ENCODE measurements around the gene MAPK1.

Gene MAPK1

DNA sequence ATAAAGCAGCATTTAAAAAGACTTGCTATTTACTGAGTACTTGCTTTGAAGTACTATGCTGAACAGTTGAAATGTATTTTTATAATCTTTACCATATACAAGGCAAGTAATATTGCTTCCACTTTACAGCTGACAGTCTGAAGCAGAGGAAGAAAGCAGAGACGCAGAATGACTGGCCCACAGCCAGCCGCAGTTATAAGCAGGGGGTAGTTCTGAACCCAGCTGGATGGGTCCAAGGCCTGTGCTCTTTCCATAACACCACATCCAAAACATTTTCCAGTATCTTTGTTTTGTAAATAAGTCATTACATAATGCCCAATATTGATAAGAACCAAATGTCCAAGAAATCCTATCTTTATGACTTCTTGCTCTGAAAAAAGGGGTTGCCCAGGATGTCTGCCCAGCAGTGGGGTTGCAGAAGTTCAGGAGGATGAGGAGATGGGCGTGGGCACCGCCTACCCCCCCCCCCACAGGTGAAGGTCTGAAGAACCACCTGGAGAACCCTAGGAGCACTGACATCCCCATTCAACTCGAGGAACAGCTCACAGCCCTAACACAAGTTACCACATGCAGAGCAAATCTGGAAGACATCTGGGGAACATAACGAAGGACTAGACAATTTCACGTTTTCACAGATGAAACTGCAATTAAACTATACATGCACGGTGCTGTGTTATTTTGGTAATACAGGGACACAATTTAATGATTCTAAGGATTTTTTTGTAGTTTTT lies 107.6 kb downstream of the MAPK1 start:
- H3K36me3 ChIP-seq (replicated peaks; ENCODE audit: low read depth, low read length) = peaks cover 74% of the 10 kb centered on the region

DNA sequence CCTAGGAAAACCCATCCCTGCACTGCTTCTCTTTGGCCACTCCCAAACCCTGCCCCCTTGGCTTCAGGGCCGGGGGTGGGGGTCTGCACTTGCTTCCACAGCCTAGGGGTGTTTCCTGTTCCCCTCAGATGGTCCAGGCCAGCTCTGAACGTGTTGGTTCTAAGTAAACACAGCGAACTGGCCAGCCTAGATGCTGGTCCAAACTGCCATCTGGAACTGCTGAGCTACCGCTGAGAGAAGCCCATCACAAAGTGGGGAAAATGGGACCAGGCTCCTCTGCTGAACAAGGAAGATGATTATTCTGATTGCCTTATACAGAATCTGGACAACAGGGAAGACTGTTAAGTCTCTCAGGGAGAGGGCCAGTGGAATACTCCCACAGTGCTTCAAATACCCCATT lies 108.4 kb downstream of the MAPK1 start:
- Histone ChIP-seq H2AFZ (ENCODE audit: low read depth, low read length) (no peak overlapping the region), H3K79me2 (ENCODE audit: low read length) (no peaks in the 10 kb centered on the region), H3K4me1 (ENCODE audit: low read length) (peaks cover 53% of the 10 kb centered on the region), H3K9ac (ENCODE audit: low read length) (no peak overlapping the region), H3K4me3 (ENCODE audit: low read length) (no peak overlapping the region), H3K4me2 (ENCODE audit: low read length) (no peak overlapping the region), H3K27ac (ENCODE audit: low read length) (no peak overlapping the region), H3K9me3 (ENCODE audit: insufficient read depth, low read length) (no peaks in the 10 kb centered on the region), H4K20me1 (ENCODE audit: insufficient read depth, low read length) (peaks cover 54% of the 10 kb centered on the region), H3K27me3 (ENCODE audit: low read depth, low read length) (no peaks in the 10 kb centered on the region), H3K36me3 (replicated peaks; ENCODE audit: low read depth, low read length) (peaks cover 75% of the 10 kb centered on the region)
- TF ChIP-seq, protein P1, sequence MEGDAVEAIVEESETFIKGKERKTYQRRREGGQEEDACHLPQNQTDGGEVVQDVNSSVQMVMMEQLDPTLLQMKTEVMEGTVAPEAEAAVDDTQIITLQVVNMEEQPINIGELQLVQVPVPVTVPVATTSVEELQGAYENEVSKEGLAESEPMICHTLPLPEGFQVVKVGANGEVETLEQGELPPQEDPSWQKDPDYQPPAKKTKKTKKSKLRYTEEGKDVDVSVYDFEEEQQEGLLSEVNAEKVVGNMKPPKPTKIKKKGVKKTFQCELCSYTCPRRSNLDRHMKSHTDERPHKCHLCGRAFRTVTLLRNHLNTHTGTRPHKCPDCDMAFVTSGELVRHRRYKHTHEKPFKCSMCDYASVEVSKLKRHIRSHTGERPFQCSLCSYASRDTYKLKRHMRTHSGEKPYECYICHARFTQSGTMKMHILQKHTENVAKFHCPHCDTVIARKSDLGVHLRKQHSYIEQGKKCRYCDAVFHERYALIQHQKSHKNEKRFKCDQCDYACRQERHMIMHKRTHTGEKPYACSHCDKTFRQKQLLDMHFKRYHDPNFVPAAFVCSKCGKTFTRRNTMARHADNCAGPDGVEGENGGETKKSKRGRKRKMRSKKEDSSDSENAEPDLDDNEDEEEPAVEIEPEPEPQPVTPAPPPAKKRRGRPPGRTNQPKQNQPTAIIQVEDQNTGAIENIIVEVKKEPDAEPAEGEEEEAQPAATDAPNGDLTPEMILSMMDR (IDR thresholded peaks at IDR 0.05; ENCODE audit: low read depth, low read length) = no peak
- TF ChIP-seq EZH2phosphoT487 (IDR thresholded peaks at IDR 0.05; ENCODE audit: low read depth) = no peak

More for the DNA sequence above, 107.6 kb downstream of the MAPK1 start:
- no peaks in the 10 kb centered on the region for H3K9me3 ChIP-seq (ENCODE audit: insufficient read depth, low read length)
- peaks cover 52% of the 10 kb centered on the region for H3K4me1 ChIP-seq (ENCODE audit: low read length)
- no peak overlapping the region for H2AFZ ChIP-seq (ENCODE audit: low read depth, low read length)
- H3K79me2 ChIP-seq (ENCODE audit: low read length) = no peaks in the 10 kb centered on the region
- no peak overlapping the region for H3K4me3 ChIP-seq (ENCODE audit: low read length)
- H4K20me1 ChIP-seq (ENCODE audit: insufficient read depth, low read length) = peaks cover 59% of the 10 kb centered on the region
- TF ChIP-seq EZH2phosphoT487 (IDR thresholded peaks at IDR 0.05; ENCODE audit: low read depth) = no peak
- TF ChIP-seq, protein P1 (IDR thresholded peaks at IDR 0.05; ENCODE audit: low read depth, low read length) = no peak
- H3K27ac ChIP-seq (ENCODE audit: low read length) = no peak overlapping the region
- no peaks in the 10 kb centered on the region for H3K27me3 ChIP-seq (ENCODE audit: low read depth, low read length)
- H3K9ac ChIP-seq (ENCODE audit: low read length) = no peak overlapping the region
- H3K4me2 ChIP-seq (ENCODE audit: low read length) = no peak overlapping the region

DNA sequence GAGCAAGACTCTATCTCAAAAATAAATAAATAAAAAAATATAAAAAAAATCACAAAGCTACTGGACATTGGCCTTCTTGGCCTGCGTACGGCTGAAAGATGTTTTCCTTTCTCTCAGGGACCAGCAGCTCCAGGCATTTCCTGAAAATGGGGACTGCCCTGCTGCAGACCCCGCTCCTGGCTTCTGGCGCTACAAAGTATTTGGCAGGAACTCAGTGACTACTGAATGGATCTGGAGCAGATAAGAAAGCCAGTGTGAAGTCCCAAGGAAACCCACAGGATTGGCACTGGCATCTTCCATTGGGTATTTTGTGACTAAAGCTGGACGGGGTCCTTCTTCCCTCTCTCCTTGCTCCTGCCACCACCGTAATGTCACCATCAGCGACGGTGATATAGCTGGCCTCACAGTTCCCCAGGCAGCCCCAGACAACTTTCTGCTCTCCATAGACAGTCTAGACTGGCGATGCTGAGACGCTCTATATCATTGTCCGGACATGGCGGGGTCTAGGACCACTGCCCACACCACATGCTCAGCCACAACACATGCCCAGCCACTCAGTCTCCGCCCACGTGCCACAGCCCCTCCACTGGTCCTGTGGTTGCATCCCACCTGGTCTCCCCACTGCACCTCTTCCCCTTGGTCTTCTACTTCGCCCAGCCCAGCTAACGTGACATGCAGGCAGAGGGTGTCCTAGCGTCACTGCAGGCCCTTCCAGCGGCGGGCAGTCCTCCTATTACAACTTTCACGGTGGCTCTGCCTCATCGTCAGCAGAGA lies 109.2 kb downstream of the MAPK1 start:
- no peak overlapping the region for H2AFZ ChIP-seq (ENCODE audit: low read depth, low read length)
- H3K4me1 ChIP-seq (ENCODE audit: low read length) = peaks cover 46% of the 10 kb centered on the region
- TF ChIP-seq, protein P1 (IDR thresholded peaks at IDR 0.05; ENCODE audit: low read depth, low read length) = no peak
- no peak for TF ChIP-seq EZH2phosphoT487 (IDR thresholded peaks at IDR 0.05; ENCODE audit: low read depth)
- H4K20me1 ChIP-seq (ENCODE audit: insufficient read depth, low read length) = peaks cover 46% of the 10 kb centered on the region
- no peaks in the 10 kb centered on the region for H3K79me2 ChIP-seq (ENCODE audit: low read length)
- no peak overlapping the region for H3K9ac ChIP-seq (ENCODE audit: low read length)
- H3K4me2 ChIP-seq (ENCODE audit: low read length) = no peak overlapping the region
- H3K36me3 ChIP-seq (replicated peaks; ENCODE audit: low read depth, low read length) = peaks cover 73% of the 10 kb centered on the region
- H3K4me3 ChIP-seq (ENCODE audit: low read length) = no peak overlapping the region
- H3K27ac ChIP-seq (ENCODE audit: low read length) = no peak overlapping the region
- no peaks in the 10 kb centered on the region for H3K27me3 ChIP-seq (ENCODE audit: low read depth, low read length)
- H3K9me3 ChIP-seq (ENCODE audit: insufficient read depth, low read length) = no peaks in the 10 kb centered on the region

DNA sequence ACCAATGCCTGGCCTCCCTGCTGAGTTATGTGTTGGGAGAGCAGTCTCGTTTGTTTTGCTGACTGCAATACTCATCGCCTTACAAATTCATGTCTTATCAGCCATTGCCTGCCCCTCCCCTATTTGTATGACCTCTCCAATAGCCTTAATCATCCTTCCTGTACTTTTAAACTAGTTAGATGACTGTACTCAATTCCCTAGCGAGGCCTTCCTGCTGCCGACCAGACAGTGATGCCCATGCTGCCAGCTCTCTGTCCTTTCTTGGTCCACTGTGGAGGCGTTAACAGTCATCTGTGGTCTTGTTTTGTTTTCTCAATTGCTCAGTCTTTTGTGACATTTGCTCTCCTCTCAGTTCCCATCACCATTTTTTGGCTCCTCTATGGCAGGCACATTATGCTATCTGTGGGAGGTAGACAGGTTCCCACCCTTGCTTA lies 111.6 kb downstream of the MAPK1 start:
- Histone ChIP-seq H3K27ac (ENCODE audit: low read length) (no peak overlapping the region), H3K79me2 (ENCODE audit: low read length) (no peaks in the 10 kb centered on the region), H4K20me1 (ENCODE audit: insufficient read depth, low read length) (peaks cover 25% of the 10 kb centered on the region), H3K9me3 (ENCODE audit: insufficient read depth, low read length) (no peaks in the 10 kb centered on the region), H3K9ac (ENCODE audit: low read length) (no peak overlapping the region), H3K36me3 (replicated peaks; ENCODE audit: low read depth, low read length) (peaks cover 57% of the 10 kb centered on the region), H3K4me1 (ENCODE audit: low read length) (peaks cover 22% of the 10 kb centered on the region), H2AFZ (ENCODE audit: low read depth, low read length) (no peak overlapping the region), H3K27me3 (ENCODE audit: low read depth, low read length) (no peaks in the 10 kb centered on the region), H3K4me3 (ENCODE audit: low read length) (no peak overlapping the region), H3K4me2 (ENCODE audit: low read length) (no peak overlapping the region)
- TF ChIP-seq, protein P1 (IDR thresholded peaks at IDR 0.05; ENCODE audit: low read depth, low read length) = no peak
- TF ChIP-seq EZH2phosphoT487 (IDR thresholded peaks at IDR 0.05; ENCODE audit: low read depth) = no peak
